GM19324 (cell line): ENCODE measurements around the gene AADAC.
"Not testable (repeated sequence)": the region's sequence is repeated elsewhere in the genome, so short reads cannot be mapped to it uniquely, and the experiment has no call there.

Experiments used
- ATAC-seq: cut with Tn5 transposase; IDR thresholded peaks from one replicate; pipeline ENCODE4 v1.9.1; 2021; ENCODE audit warnings: mild to moderate bottlenecking, moderate library complexity; ENCODE audit not compliant: unreplicated experiment, low FRiP score

Gene AADAC

DNA sequence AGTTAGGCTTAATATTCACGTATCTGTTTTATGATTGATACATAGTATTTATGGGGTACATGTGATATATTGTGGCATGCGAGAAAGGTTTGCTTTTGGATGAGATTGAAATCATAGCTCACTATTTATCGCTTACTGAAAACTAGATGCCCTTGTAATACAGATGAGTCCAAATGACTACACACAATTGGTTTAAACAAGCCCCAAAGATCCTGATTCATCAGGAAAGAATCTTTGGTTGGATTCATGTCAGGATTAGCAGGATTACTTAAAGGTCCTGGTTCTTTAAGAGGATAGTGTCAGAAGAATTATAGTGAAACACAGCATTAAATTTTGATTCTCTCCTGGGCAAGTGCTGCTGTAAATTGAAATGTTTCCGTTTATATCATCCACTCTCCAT, 18.6 kb upstream of the AADAC start:
- ATAC-seq: no peak

DNA sequence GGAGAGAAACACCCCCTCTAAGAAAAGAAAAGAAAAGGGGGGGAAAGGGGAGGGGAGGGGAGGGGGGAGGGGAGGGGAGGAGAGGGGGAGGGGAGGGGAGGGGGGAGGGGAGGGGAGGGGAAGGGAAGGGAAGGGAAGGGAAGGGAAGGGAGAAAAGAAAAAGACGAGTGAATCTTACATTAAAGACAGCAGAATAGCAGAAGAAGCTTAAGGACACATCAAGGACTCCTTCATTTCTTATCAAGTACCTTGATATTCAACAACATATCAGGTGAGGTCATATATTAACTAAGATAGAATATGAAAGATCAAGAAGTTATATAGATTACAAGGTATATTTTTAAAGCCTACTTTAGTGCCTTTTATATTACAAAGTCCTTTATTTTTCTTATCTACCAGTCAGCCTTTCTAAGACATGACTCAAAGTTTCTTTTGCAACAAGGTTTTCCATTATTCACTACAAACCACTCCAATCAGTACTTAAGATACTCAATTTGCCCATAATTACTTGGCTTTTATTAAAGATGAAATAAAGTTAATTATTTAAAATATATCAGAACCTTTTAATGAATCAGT, 17.7 kb upstream of the AADAC start:
- no peak for ATAC-seq

DNA sequence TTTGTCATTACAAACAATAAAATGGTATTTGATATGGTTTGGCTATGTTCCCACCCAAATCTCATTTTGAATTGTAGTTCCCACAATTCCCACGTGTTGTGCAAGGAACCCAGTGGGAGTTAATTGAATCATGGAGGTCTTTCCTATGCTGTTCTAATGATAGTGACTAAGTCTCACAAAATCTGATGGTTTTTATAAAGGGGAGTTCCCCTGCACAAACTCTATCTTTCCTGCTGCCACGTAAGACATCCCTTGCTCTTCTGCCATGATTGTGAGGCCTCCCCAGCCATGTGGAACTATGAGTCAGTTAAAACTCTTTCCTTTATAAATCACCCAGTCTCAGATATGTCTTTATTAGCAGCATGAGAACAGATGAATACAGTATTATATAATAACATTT, 15.4 kb upstream of the AADAC start:
- no peak for ATAC-seq

DNA sequence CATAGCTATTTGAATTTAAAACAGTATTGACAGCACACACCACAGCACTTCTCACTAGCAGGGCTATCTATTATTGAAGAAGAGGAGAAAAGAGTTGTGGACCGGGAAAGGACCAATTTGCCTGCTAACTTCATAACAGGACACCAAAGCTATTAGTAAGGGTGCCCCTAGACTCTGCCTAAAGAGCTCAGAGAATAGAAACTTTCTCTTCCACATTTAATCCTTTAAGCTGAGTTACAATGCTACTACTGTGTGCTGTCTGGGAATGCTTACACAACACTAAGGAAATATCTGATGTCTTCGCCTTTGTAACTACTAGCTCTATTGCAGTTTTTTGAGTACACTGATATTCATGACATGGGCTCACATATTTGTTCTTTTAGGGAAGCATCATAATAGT, 13.5 kb upstream of the AADAC start:
- no peak for ATAC-seq

GRCh38 chr3:151804267-151804666, 9.6 kb upstream of the AADAC start:
- no peak for ATAC-seq

GRCh38 chr3:151806838-151807237, 7.1 kb upstream of the AADAC start:
- no peak for ATAC-seq

GRCh38 chr3:151808926-151809325, 5.0 kb upstream of the AADAC start:
- ATAC-seq: not testable (repeated sequence)

DNA sequence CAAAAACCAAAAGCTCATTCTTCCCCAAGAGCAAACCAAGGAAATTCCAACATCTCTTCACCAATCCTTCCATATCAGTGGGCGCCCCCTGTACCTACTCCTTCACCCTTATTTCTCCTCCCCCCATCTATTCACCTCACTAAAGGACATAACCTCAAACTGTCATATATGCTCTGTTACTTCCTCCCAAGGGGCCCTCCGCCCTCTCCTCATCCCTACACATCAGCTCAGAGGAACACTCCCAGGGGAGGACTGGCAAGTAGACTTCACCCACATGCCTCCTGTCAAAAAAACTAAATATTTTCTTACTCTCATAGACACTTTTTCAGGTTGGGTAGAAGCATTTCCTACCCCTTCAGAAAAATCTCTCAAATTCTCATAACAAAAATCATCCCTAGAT, 2.4 kb upstream of the AADAC start:
- no peak for ATAC-seq

GRCh38 chr3:151814588-151814987, 672 bp downstream of the AADAC start:
- no peak for ATAC-seq

DNA sequence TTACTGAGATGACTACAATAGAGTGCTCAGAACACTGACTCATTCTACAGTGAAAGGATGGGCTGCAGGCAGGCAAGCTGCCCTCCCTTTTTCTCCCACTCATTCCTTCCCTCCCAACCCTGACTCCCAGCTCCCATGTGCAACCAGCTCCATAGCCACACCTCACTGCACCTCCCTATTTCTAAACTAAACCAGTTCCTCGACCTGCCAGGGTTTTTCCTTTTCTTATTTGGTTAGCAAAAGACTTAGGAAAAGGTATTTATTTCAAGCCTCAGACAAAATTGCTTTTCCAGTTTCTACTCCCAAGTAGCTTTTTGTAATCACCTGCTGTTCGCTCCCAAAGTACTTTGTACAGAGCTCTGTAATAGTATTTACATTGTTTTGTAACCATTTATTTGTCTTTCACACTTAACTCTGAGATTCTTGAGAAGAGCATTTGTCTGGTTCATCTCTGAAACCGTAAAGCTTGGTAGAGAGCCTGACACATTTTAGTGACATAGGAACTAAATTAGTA, 2.2 kb downstream of the AADAC start:
- no peak for ATAC-seq

GRCh38 chr3:151817473-151817872, 3.6 kb downstream of the AADAC start:
- no peak for ATAC-seq

DNA sequence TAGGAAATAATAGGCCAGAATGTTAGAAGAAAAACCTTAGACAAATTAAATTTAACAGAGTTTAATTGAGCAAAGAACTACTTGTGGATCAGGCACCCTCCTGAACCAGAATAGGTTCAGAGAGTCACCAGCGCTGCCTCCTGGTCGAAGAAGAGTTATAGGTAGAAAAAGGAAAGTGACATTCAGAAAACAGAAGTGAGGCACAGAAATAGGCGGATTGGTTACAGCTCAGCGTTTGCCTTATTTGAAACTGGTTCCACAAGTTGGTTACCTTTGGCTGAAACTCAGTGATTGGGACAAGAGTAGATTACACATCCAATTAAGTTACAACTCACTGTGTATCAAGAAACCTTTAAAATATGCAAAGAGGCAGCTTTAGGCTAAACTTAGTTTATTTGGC, 4.4 kb downstream of the AADAC start:
- no peak for ATAC-seq

DNA sequence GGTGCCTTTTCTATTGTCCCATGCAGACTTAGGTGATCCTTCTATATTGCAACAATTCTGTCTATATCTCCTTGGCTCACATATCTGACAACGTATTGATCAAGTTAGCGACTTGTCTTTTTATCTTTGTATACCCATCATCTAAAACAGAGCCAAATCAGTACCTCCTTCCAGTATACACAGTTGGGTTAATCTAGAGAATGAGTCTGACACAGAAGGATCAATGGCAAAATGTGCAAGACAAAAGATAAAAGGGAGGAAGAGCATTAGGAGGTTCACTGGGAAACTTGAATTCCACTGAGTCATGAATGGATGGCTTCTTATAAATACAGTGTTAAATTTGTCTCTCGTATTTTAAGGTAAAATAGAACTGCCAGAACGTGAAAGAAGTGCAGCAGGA, 6.0 kb downstream of the AADAC start:
- ATAC-seq: no peak

GRCh38 chr3:151827816-151828215, 13.9 kb downstream of the AADAC start:
- ATAC-seq: no peak

GRCh38 chr3:151835751-151836525, 22.0 kb downstream of the AADAC start:
- no peak for ATAC-seq

DNA sequence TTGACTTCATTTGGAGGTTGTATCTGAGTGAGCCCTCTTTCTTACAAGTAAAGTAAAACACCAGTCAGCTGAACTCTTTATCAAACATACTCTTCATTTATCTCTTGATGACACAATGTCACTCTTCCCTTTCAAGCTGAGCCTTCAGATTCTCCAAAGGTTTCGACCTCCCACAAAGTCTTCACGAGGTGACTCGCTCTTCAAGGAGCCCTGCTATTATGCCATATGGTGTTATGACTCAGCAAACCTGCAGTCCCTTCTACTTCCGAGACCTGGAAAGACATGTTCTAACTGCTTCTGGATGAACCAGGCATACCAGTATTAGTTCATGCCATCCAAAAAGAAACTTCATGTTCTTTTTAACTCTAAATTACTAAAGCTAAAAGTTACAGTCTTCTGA, 23.1 kb downstream of the AADAC start:
- no peak for ATAC-seq

DNA sequence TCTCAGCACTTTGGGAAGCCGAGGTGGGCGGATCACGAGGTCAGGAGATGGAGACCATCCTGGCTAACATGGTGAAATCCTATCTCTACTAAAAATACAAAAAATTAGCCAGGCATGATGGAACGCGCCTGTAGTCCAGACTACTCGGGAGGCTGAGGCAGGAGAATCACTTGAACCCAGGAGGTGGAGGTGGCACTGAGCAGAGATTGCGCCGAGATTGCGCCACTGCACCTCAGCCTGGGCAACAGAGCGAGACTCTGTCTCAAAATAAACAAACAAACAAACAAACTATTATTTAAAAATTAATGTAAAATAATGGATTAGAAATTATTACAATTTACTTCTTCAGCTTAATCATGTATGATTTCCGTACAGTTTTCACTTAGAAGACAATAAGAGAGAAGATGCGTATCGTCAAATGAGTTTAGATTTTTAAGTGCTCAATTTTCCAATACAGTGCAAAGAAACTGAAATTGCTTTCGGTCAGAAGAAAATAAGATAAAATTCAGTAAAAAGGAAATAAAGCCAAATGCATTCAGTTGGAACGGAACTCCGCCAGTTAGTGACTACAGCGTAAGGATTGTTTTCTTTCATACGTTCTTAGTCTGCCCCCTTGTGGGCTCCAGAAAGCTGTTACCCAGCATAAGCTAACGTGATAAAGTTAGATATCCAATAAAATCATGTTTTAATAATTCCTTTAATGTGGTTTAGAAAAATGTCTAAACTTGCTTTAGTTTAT, 24.8 kb downstream of the AADAC start:
- no peak for ATAC-seq

- no peak for ATAC-seq
Observed at GRCh38 chr3:151839313-151839631, 25.4 kb downstream of the AADAC start.

DNA sequence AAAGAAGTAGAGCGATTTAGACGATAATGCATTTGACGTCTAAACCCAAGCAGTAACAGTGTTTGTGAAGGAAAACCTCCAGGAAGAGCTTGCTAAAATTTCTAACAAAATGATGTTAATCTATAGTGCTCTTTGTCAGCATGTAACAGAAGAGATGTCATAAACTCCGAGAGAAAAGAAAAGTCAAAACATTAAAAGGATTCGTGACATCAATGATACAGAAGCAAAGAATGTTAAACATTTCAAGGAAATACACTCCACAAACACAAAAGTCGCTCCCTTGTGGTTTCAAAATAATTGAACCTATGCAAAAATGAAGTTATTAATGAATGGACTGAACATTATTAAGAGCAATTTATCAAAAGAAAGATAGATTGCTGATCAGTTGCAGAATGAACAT, 27.9 kb downstream of the AADAC start:
- no peak for ATAC-seq

GRCh38 chr3:151843275-151843674, 29.4 kb downstream of the AADAC start:
- no peak for ATAC-seq

DNA sequence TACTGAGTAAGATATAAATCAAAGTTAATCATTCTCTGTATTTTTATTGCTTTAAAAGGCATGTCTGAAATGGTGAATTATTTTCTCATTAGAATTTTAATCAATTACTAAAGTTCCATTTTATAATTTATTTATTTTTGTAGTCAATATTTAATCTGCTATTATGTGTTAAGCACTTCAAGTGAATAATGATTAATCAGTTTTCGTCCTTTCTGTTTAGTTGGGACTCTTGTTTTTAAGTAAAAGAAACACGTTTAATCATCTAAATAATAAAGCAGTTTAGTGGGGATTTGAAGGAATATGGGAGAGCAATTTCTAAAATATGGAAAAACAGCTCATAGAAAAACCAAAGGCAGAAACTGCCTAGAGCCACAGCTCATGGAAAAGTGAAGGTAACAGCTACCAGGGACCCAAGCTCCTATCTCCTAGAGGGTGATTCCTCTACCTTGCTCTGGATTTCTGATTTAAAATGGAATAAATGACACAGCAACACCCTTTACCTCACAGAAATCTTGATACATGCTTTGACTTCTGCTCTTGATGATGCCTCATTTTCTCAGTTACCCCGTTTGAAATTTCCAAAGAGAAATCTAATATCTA, 31.5 kb downstream of the AADAC start:
- no peak for ATAC-seq
